AG09309 (cell line): ENCODE measurements around the gene TMEM132D.

Experiments used
- DNase-seq: peaks from one replicate; pipeline ENCODE4 v3.0.0-alpha.2; 2010; ENCODE audit warnings: low read depth
- H3K4me3 ChIP-seq: 2 replicates; pipeline ENCODE4 v1.5.1; 2011; ENCODE audit warnings: mild to moderate bottlenecking, low read depth, low read length, moderate library complexity; ENCODE audit not compliant: control insufficient read depth
- TF ChIP-seq, protein P1 (sequence below): IDR thresholded peaks from 2 replicates; pipeline ENCODE4 v1.5.1; 2011; ENCODE audit warnings: mild to moderate bottlenecking, low read depth, low read length, inconsistent platforms; ENCODE audit not compliant: insufficient read depth, control insufficient read depth; ENCODE audit errors: missing control alignments

The TMEM132D gene

DNA sequence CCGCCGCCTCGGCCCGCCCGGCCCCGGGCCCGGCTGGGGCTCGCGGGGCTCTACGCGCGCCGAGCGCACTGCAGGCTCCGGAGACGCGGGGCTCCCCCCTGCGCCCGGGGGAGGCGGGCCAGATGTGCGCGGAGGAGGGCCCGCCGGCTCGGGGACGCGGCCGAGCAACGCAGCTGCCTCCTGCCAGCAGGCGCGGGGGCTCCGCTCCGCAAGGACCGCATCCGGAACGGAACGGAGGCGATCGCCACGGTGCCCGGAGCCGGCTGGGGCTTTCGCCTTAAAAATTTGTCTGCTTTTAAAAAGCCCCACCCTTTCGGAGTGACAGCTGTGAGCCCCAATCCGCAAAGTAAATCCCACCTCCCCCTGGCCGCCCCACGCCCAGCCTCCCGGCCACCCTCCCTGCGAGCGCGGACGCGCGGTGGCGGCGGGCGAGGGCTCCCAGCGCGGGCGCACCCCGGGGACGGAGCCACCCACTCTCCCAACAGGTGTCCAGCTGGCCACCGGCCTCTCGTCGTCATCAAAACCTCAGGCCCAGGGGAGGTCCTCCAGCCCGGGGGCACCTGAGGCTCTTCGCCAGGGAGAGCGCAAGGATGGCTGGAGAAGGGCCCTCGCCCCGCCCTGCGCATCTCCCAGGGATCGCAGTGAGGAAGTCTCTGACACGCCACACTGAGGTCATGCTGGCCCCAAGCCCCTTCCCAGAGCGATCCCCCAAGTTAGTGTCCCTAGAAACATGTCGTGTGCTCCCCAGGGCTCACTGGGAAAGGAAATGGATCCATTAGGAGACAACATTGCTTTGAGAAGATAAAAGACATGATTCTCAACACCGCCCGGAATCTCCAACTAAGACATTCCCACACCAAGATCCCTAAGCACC, at the start of gene TMEM132D:
Gene TMEM132D, minus strand, starts transcription at position 70 of the 874 bp plus-strand sequence.
- TF ChIP-seq, protein P1, sequence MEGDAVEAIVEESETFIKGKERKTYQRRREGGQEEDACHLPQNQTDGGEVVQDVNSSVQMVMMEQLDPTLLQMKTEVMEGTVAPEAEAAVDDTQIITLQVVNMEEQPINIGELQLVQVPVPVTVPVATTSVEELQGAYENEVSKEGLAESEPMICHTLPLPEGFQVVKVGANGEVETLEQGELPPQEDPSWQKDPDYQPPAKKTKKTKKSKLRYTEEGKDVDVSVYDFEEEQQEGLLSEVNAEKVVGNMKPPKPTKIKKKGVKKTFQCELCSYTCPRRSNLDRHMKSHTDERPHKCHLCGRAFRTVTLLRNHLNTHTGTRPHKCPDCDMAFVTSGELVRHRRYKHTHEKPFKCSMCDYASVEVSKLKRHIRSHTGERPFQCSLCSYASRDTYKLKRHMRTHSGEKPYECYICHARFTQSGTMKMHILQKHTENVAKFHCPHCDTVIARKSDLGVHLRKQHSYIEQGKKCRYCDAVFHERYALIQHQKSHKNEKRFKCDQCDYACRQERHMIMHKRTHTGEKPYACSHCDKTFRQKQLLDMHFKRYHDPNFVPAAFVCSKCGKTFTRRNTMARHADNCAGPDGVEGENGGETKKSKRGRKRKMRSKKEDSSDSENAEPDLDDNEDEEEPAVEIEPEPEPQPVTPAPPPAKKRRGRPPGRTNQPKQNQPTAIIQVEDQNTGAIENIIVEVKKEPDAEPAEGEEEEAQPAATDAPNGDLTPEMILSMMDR, result no peak
- no peak within 1 kb of the TSS for H3K4me3 ChIP-seq

DNA sequence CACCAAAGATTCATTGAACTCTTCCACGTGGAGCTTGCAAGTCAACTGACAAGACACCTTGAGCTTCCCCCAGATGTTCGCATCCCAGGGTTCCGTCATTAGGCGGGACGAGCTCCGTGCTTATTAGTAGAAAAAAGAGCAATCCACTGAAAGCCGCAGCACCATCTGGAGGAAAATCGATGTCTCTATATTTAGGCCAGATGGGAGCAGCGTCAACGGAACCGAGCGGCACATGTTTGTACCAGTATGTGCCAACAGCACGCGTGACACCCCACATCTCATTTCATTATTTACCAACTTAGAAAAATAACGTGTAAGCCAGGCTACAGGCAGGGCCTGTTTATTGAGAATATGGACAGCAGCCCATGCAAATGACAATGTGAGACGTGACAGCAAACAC, 45.8 kb upstream of the TMEM132D start:
- DNase-seq, result no peak
- no peak overlapping the region for H3K4me3 ChIP-seq
- TF ChIP-seq, protein P1, result no peak

More for the DNA sequence above, at the start of gene TMEM132D:
- no peak for DNase-seq

DNA sequence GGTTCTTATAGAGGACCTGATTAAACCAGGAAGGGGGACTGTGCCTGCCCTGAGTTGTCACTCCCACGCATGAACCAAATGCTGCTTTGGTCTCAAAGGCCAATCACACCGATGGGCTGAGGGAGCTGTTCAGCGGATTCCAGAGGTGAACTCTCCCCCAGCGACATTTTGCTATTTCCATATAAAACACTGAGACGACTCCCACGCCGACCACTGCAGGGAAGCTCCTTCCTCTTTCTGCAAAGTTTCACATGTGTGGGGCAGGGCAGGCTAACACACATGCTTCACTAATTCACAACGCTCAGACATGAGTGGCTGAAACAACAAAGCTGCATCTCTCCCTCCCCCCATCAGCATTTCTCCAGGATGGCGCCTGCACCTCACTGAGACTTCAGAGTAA, 37.8 kb upstream of the TMEM132D start:
- TF ChIP-seq, protein P1, result no peak
- H3K4me3 ChIP-seq, result no peak overlapping the region
- DNase-seq, result no peak

DNA sequence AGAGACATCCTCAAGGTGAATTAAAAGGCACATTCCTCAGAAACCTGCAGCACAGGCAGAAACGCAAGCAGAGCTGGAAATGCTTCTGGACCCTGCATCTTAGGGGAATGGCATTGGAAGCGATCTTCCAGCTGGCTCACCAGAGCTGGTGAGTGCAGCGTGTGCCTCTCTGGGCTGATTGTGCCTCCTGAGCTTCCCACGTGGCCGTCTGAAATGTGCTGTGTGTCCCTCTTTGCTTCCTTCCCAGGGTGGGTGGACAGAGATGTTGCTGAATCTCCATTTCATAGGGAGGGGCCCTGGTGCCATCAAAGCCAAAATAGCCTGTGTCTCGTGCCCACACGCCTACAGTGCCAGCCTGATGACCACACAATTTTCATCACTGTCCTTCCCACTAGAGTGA, 34.3 kb upstream of the TMEM132D start:
- no peak overlapping the region for H3K4me3 ChIP-seq
- TF ChIP-seq, protein P1, result no peak
- DNase-seq, result no peak

DNA sequence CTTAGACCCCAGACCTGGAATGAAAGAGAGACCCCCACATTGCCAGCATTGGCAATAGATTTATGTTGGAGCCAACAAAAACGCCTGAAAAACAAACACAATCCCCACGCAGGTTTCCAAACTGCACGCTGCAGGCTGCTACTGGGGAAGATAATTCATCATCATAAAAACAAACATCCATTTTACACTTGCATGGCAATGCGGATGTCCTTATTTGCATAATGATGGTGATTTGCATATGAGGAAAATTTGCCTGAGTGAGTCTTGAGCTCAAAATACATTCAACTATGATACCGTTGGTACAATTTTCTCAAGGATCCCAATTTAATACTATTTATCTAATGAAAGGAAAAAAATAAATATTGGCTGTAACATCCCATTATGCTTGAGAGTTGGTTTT, 33.6 kb upstream of the TMEM132D start:
- TF ChIP-seq, protein P1, result no peak
- DNase-seq, result no peak
- H3K4me3 ChIP-seq, result no peak overlapping the region

DNA sequence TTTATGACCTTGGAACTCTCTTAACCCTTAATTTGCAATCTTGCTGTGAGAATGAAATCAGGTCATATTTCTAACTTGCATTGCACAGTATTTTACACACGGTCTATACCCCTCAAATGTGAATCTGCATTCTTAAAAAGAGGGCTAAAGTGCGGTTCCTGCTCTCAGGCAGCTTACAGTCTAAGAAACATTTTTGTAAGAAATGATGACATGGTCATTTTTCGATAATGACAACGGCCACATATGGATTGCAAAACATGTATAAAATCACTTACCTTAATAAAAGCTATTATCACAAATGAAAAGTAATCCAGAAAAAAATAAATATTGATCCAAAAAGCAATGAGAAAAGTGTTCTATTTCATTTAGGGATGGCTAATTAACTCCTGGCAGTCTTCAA, 24.8 kb upstream of the TMEM132D start:
- H3K4me3 ChIP-seq, result no peak overlapping the region
- TF ChIP-seq, protein P1, result no peak
- DNase-seq, result no peak
